WTC11 (cell line): ENCODE measurements around the gene ESM1. TPM values are rescaled to one million over a fixed set of nuclear protein-coding genes. Genes with fewer than 3 reads are reported as not detected.

ENCODE experiments used
- total RNA-seq: library from RNA; stranded (reverse); gene quantifications from 3 replicates; pipeline ENCODE4 v1.2.3, GENCODE V29; 2021

The ESM1 gene
- total RNA-seq, 1 experiment from 2014 or later = not detected

Other genes starting within 250 kb of the ESM1 start
- gene GZMK, start 38.7 kb upstream of the ESM1 start, total RNA-seq = not detected in 3 replicates
- not detected in 3 replicates for gene GZMA, start 117.1 kb upstream of the ESM1 start, total RNA-seq
- 30.6 to 39.2 TPM (median 33.7 TPM) in 3 replicates for gene GPX8, start 174.6 kb upstream of the ESM1 start, total RNA-seq
- not detected in 3 replicates for gene CDC20B, start 187.6 kb upstream of the ESM1 start, total RNA-seq
- gene MCIDAS, start 241.7 kb upstream of the ESM1 start, total RNA-seq = 0.20 TPM in 1 of 3 replicates, not detected in the others
- gene CCNO, start 248.0 kb upstream of the ESM1 start, total RNA-seq = 0.14 to 0.44 TPM (median 0.24 TPM) in 3 replicates